ENCODE measurements around the gene CRTC1.

CRTC1 gene

GRCh38 chr19:18653853-18654252, 29.6 kb upstream of the CRTC1 start:
- no peak for DNase-seq

DNA sequence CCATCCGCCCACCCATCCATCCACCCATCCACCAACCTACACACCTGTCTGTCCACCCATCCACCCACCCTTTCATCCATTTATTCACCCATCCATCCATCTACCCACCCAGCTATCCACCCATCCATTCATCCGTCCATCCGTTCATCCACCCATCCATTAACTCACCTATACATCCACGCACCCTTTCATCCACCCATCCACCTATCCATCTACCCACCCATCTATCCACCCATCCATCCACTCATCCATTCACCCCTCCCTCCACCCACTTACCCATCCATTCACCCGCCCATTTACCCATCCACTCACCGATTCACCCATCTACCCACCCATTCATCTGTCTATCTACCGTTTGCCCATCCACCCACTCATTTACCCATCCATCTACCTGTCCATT, 29.0 kb upstream of the CRTC1 start:
- no peak for DNase-seq

DNA sequence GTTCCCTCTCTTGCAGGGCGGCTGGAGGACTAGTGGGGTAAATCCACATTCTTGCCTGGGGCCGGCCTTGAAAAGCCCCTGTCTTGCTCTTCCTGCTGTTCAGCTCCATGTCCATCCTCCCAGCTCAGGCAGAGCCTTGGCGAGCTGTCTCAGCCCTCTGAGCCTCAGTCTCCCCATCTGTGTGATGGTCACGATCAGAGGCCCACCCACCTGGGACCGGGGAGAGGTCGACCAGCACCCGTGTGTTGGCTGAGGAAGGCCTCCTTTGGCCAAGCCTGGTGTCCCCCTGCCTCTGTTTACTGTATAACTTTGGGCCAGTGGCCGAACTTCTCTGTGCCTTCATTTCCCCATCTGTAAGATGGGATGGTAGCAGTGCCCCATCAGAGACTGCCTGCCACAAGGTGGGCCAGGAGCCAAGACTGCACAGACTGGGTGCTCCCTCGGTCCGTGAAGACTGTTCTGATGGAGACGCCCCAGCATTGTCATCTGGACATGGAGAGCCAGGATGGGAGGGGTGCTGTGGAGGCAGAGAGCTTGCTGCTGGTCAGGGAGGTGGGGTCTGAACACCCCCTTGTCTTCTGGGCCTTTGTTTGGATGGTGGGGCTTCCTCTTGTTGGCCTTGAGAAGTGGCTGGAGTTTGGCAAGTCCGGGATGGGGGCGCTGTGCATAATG, 28.2 kb upstream of the CRTC1 start:
- no peak for DNase-seq

- DNase-seq: no peak
Observed at GRCh38 chr19:18656337-18657086, 27.0 kb upstream of the CRTC1 start.

GRCh38 chr19:18657590-18658365, 25.7 kb upstream of the CRTC1 start:
- no peak for DNase-seq

DNA sequence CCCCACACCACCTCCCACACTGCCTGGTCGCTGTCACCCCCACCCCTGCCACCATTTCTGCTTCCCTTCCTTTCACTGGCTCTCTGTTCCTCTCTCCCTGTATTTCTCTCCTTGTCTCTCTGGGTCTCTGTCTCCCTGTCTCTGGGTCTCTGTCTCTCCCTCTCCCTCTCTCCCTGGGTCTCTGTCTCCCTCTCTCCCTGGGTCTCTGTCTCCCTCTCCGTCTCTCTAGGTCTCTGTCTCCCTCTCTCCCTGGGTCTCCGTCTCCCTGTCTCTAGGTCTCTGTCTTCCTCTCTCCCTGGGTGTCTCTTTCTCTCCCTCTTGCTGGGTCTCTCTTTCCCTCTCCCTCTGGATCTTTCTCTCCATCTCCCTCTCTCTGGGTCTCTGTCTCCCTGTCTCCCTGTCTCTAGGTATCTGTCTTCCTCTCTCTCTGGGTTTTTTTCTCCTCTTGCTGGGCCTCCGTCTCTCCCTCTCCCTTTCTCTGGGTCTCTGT, 25.1 kb upstream of the CRTC1 start:
- no peak for DNase-seq

- DNase-seq: no peak
Observed at GRCh38 chr19:18659281-18660050, 24.0 kb upstream of the CRTC1 start.

DNA sequence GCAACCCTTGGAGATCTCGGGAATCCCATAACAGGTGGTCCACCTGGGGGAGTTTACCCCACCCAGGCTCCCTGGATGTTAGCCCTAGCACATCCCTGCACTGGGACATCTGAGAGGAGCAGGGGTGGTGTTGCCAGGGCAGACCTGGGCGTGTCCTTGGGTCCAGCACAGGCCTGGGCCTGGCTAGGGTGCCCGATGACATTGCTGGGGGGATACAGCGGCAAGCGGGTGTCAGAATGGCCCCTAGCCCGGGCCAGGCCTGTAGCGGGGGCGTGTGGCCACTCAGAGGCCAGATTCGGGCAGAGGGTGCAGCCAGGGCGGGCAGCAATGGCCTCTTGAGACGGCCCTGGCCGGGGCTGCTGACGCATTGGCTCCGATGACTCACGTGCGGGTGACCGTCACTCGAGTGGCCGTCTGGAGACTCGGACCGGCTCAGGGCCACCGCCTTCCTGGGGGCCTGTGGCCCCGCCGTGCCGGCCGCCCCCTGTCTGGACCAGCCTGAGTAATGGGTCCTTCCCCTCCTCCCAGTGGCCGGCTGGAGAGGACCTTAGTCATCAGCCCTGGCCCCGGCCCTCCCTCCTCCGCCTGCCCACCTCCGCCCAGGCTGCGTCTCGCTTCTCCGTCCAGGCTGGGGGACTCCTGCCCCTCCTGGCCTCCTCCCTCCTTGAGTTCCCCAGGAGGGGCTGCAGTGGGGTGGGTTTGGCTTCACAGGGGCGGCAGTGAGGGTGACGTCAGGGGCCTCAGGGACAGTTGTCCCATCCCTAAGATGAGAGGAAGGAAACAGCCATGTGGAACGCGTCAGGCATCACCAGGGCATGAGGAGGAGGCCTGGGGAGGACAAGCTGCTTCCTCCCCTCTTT, 23.2 kb upstream of the CRTC1 start:
- DNase-seq: no peak

DNA sequence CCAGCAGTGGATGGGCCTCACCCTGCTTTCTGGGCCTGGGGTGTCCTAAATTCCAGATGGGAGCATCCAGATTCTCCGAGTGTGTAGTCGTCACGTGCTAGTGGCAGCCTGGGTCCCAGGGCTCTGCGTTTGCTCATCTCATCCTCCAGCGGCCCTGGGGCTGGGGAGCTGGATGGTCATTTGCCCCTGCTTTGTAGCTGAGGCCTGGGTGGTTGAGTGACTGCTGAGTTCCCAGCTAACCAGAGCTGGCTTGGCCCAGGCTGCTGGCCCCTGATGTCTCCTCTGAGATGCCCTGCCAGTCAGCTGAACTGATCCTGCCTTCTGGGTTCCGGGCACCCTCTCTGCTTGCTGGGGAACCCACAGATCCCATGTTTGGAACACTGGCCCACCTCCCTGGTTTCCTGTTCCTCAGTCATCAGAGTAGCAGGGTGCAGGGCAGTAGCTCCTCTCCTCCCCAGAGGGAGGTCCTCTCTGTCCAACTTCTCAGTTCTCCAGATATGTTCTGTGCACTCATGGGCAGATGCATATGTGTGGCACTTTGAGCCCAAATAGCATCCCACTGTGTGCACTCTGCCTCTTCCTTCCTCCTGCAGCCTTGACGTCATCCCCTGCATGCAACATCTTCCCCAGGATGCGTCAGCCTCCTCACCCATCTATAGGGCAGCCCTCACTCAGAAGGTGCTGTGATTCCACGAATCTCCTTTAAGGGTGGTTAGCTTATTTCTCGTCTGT, 22.4 kb upstream of the CRTC1 start:
- DNase-seq: no peak

GRCh38 chr19:18662972-18663732, 20.3 kb upstream of the CRTC1 start:
- DNase-seq: no peak

GRCh38 chr19:18663940-18664530, 19.4 kb upstream of the CRTC1 start:
- no peak for DNase-seq

GRCh38 chr19:18665771-18666202, 17.7 kb upstream of the CRTC1 start:
- no peak for DNase-seq

DNA sequence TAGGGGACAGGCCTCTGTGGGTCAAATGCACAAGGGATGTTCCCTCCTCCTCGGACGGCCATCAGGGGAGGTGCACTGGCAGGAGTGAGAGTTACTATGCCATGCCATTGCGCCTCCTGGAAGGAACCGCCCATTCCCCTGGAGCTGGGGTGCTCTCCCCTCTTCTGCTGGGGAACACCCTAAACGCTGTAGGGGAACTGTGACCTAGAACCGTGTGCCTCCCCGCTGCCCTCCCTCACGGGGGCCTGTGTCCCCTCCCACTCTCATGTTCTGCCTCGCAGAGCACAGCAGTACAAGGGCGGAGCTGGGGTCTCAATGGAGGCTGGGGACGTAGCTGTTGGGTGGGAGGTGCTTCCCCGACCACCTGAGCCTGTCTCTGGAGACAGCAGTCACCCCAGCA, 17.2 kb upstream of the CRTC1 start:
- no peak for DNase-seq

DNA sequence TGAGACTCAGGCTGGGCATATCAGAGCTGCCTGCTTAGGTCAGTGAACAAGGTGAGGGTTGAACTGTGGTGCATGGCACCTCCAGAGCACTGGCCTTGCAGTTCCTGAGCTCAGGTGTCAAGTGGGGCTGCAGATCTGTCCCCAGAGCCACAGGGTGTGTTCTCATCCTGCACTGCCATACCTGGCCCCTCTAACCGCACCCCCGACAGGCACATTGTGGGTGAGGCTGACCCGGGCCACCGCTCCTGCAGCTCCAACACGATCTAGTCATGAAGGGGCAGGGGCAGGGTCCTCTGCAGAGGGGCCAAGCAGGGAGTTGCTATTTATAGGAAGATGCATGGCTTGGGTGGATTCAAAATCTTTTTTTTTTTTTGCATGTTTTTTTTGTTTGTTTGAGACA, 16.7 kb upstream of the CRTC1 start:
- DNase-seq: no peak

DNA sequence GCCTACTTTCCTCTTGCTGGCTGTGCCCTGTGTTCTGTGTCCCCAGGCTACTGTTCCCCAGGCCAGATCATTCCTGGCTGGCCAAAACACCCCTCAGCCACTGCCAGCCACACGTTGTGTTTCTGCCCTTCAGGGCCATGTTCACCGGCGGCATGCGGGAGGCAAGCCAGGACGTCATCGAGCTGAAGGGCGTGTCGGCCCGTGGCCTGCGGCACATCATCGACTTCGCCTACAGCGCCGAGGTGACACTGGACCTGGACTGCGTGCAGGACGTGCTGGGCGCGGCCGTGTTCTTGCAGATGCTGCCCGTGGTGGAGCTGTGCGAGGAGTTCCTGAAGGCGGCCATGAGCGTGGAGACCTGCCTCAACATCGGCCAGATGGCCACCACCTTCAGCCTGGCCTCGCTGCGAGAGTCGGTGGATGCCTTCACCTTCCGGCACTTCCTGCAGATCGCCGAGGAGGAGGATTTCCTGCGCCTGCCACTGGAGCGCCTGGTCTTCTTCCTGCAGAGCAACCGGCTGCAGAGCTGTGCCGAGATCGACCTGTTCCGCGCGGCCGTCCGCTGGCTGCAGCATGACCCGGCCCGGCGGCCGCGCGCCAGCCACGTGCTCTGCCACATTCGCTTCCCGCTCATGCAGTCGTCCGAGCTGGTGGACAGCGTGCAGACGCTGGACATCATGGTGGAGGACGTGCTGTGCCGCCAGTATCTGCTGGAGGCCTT, 15.8 kb upstream of the CRTC1 start:
- DNase-seq: no peak

DNA sequence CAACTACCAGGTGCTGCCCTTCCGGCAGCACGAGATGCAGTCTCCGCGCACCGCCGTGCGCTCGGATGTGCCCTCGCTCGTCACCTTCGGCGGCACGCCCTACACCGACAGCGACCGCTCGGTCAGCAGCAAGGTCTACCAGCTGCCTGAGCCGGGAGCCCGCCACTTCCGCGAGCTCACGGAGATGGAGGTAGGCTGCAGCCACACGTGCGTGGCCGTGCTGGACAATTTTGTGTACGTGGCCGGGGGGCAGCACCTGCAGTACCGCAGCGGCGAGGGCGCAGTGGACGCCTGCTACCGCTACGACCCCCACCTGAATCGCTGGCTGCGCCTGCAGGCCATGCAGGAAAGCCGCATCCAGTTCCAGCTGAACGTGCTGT, 15.2 kb upstream of the CRTC1 start:
- DNase-seq: no peak

- DNase-seq: no peak
Observed at GRCh38 chr19:18668744-18669523, 14.5 kb upstream of the CRTC1 start.

DNA sequence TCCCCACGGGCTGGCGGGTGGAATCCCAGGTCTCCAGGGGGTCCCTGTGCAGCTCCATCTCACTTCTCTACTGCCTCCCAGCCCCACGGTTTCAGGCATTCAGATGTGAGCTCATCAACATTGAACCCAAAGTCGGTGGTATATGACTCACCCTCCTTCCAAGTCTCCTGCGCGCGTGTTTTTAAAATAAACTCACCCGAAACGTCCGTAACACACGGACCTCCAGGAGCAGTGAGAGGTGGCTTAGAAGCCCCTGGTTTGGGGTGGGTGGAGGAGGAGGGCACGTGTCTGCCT, 14.0 kb upstream of the CRTC1 start:
- no peak for DNase-seq

DNA sequence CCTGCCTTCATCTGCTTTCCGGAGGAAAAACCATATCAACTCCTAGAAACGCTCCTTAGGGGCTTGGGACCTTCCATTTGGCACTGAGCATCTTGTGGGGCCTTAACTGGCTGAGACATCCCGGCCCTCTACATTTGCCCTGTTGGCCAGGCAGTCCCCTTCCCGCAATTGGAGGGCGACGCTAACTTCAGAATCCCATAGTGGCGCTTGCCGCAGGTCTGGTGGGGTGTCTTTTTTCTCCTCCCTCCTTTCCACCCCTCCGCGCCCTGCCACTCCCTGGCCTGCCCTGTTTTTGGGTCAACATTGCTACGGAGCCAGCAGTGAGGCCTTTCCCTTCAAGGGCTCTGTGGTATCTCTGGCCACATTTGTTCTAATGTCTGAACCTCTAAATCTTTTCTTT, 13.6 kb upstream of the CRTC1 start:
- no peak for DNase-seq
